H1 (cell line): ENCODE results near the gene OBSCN. TPM values are rescaled to one million over a fixed set of nuclear protein-coding genes. Genes with fewer than 3 reads are reported as not detected.

Experiments
- ASH2L ChIP-seq: fragments of 200-600, 300-600 bp; sonication (generic); IDR thresholded peaks from one replicate; pipeline ENCODE4 v1.7.1; 2017; ENCODE audit warnings: low read length
- CEBPB ChIP-seq: IDR thresholded peaks from 2 replicates; pipeline ENCODE4 v1.6.1; 2012; ENCODE audit warnings: low read depth, low read length
- CHD7 ChIP-seq: fragments of 300-600 bp; sonication (generic); IDR thresholded peaks from 2 replicates; pipeline ENCODE4 v1.7.1; 2012; ENCODE audit warnings: low read length, moderate library complexity, mild to moderate bottlenecking, inconsistent platforms; ENCODE audit not compliant: insufficient replicate concordance
- GTF2F1 ChIP-seq: IDR thresholded peaks from 2 replicates; pipeline ENCODE4 v1.6.1; 2012; ENCODE audit warnings: low read depth, low read length, improper control_type of control experiment, borderline replicate concordance
- KDM5A ChIP-seq: fragments of 200-600 bp; IDR thresholded peaks from 2 replicates; pipeline ENCODE4 v1.7.1; 2012; ENCODE audit warnings: mild to moderate bottlenecking, low read length, inconsistent platforms, mixed read lengths
- MAFK ChIP-seq: IDR thresholded peaks from 2 replicates; pipeline ENCODE4 v1.6.1; 2012; ENCODE audit warnings: low read depth, mild to moderate bottlenecking, improper control_type of control experiment, low read length
- SIN3A ChIP-seq, 2 experiments: IDR thresholded peaks in 1 of 2; conservative IDR thresholded peaks in 1 of 2; 2 replicates each; pipeline ENCODE4 v1.6.1; 2011 to 2012; ENCODE audit warnings: low read length in 2 of 2, improper control_type of control experiment in 1 of 2, low read depth in 1 of 2, mild to moderate bottlenecking in 1 of 2
- YY1 ChIP-seq: IDR thresholded peaks from 2 replicates; pipeline ENCODE4 v1.6.1; 2011; ENCODE audit warnings: low read depth, mild to moderate bottlenecking, low read length
- polyA plus RNA-seq, 7 experiments: library from polyadenylated mRNA; depleted of rRNA in 3 of 7; stranded (reverse) in 5 of 7; unstranded in 2 of 7; fragments of >200 nt in 5 of 7; fragments of 200-250 nt in 2 of 7; gene quantifications; 1 replicate in 5 of 7; 2 replicates in 1 of 7; 4 replicates in 1 of 7; pipeline versions ENCODE4 v1.2.1 to v1.2.3, GENCODE V29; 2011 to 2013; ENCODE audit warnings: missing spikeins in 2 of 7, mixed read lengths in 2 of 7
- total RNA-seq: library from RNA; stranded (reverse); fragmentation: NEBNext Ultra II Directional; extraction: Animal tissue kit (Norgen Biotek cat#: 25700); gene quantifications from 2 replicates; pipeline ENCODE4 v1.2.1, GENCODE V29; 2021

OBSCN gene
- total and polyA plus RNA-seq, 2 of the 8 experiments (the other 6 are each of a cell fraction or from before 2014, with no cell fraction given) = 7.5 to 28.4 TPM

GRCh38 chr1:228416217-228416933 lies 208.5 kb downstream of the OBSCN start, which contains the start of gene TRIM17 (continued):
- TF ChIP-seq CHD7 (no peak), MAFK (no peak), CEBPB (no peak), GTF2F1 (no peak), ASH2L (peak; percentile 21), KDM5A (no peak), YY1 (0 out of 2 replicates have a peak, but pooled peaks have one; percentile 32), SIN3A (conservative IDR thresholded peaks at IDR 0.05 in 1 of 2, IDR thresholded peaks at IDR 0.05 in 1 of 2; ENCODE audit: low read depth in 1 of 2, low read length in 2 of 2) (0 out of 4 replicates have a peak, but pooled peaks of 1 of the 2 experiments have one; percentile 60)
